ENCODE measurements around the gene SUSD1.

Gene SUSD1

DNA sequence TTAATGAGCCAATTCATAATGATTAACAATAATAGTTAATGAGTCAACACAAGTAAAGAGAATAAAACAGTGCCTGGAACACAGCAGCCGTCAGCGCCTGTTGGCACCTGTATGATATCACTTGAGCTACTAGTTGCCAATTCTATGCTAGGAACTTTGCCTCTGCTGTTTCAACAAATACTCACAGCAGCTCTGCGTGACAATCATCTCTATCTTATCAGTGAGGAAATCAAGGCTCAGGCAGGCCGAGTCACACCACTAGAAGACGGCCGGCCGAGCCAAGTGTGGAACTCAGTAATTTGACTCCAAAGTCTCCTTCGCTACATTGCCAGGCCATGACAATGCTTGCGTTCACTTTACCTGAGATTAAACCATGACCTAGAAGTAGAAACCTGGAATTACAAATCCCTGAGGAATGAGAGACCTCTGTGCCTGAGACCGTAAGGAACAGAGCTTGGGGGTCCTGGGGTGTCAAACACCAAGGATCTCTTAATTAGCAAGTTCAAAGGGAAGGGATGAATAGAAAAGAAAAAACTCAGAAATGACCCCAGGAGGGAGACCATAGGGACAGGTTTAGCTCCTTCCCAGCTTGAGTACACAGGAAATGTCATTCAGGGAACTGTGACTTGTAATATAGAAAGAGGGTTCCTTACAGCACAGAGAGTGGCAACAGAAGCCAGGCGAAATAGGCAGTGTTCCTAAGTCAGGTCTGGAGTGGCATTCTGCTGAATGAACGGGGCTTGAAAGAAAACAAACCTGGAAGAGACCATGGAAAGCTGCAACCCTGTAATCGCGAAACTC lies 109.1 kb downstream of the SUSD1 start:
- no peak for DNase-seq (ENCODE audit: low read depth)

- DNase-seq (ENCODE audit: low read depth): no peak
Observed at GRCh38 chr9:112064871-112065270, 110.2 kb downstream of the SUSD1 start.

DNA sequence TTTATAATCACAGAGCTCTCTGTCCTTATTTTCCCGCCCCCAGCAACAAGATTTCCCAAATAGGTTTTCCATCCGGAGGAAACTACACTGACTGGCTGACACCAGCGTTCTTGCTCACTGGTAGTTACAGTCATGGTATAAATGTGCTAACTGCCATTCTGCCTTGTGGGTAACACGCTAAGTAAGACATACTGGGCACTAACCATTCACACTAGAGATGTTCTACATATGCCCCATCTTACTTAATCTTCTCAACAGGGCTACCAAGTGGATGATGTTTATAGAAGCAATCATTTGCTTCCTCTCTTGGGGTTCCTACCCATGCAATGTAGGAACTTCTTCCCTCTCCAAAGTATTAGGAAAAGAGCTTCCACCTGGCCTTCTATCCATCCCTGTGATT lies 111.5 kb downstream of the SUSD1 start:
- no peak for DNase-seq (ENCODE audit: low read depth)

DNA sequence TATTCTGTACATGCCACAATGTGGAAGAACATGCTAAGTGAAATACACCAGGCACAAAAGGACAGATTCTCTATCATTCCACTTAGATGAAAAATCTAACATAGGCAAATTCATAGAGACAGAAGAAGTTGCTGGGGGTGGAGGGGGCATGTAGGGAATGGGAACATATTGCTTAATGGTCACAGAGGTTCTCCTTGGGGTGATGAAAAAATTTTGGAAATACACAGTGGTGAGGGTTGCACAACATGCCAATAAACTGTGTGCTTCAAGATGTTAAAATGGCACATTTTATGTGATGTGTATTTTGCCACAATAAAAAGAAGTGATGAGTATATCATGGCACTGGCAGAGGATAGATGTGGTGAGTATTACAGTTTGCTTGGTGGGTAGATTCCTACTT lies 111.9 kb downstream of the SUSD1 start:
- DNase-seq (ENCODE audit: low read depth): no peak

- no peak for DNase-seq (ENCODE audit: low read depth)
Observed at GRCh38 chr9:112061152-112061740, 113.9 kb downstream of the SUSD1 start.

GRCh38 chr9:112059966-112060320 lies 115.2 kb downstream of the SUSD1 start:
- DNase-seq (ENCODE audit: low read depth): no peak

DNA sequence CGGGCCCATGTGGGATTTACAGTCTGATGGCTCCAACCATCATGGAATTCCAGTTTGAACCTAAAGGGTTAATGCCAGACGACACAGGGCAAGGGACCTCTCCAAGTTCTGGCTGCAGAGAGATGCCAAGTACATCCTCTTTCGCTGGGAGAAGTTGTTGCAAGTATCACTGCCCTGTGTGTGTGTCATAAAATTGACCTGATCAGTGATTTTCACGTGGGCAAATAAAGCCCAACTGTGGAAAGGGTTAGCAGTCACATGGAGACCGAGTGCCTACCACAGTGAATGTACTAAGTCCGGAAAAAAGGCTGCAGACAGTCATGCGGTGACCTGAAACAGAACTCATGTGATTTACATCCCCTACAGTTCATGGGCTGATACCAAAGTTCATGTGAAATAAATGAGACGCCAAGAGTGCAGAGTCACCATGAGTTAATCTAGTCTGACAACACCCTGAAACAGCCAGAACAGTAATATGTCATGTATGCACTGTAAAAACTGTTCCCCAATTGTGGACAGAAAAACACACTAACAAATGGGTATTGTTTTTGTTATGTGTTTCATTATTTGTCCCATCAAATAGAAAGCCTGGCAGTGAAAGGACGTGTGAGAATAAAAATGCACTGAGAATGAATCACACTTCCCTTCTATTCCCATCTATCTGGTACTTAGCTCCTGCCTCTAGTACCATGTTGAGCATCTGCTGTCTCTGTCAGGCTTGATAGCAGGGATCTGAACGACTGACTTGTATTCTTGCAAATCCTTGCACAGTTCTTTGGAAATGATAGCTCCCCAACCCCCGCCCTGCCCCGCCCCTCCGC lies 115.7 kb downstream of the SUSD1 start:
- DNase-seq (ENCODE audit: low read depth): no peak

DNA sequence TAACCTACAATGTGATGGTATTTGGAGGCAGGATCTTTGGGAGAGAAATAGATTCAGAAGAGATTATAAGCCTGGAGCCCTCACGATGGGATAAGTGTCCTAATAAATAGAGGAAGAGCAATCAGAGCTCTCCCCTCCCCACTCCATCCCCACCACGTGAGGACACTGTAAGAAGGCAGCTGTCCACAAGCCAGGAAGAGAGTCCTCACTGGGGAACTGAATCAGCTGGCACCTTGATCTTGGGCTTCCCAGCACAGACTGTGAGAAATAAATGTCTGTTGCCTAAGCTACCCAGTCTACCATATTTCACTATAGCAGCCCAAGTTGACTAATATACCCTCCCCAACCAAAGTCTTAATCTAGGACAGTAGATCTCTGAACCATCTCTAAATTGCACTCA lies 118.1 kb downstream of the SUSD1 start:
- no peak for DNase-seq (ENCODE audit: low read depth)

GRCh38 chr9:112054916-112055315 lies 120.2 kb downstream of the SUSD1 start:
- DNase-seq (ENCODE audit: low read depth): no peak

GRCh38 chr9:112051812-112052211 lies 123.3 kb downstream of the SUSD1 start:
- no peak for DNase-seq (ENCODE audit: low read depth)

- no peak for DNase-seq (ENCODE audit: low read depth)
Observed at GRCh38 chr9:112050544-112051475, 124.3 kb downstream of the SUSD1 start.

DNA sequence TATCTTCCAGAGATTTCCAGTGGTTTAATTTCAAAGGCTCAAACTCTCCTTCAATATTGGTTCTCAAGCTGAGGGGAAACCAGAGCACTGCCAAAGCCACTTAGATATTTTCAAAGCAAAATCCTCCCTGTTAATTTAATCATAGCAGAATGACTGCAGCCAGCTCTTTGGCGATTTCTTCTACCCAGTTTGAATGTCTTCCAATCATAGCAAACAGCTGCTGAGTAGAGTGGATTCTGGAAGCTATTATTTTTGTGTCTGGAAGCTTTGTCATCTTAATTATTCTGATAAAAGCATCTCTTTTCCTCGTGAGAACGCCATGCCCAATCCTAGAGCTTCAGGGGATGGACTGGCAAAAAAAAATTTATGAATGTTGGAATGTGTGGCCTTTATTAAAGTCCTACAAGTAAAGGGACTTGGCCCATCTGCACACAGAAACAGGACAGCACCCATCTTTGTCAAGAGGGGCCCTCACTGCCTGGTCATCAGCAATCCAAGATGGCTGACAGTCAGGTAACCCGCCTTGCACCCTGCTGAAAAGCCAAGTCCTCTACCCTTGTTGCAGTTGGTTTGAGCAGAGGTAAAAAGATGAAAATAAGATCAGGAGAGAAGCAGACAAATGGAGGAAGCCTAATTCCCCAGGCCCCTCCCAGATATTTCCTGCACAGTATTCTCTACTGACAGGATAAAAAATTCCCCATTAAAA lies 125.1 kb downstream of the SUSD1 start:
- no peak for DNase-seq (ENCODE audit: low read depth)

DNA sequence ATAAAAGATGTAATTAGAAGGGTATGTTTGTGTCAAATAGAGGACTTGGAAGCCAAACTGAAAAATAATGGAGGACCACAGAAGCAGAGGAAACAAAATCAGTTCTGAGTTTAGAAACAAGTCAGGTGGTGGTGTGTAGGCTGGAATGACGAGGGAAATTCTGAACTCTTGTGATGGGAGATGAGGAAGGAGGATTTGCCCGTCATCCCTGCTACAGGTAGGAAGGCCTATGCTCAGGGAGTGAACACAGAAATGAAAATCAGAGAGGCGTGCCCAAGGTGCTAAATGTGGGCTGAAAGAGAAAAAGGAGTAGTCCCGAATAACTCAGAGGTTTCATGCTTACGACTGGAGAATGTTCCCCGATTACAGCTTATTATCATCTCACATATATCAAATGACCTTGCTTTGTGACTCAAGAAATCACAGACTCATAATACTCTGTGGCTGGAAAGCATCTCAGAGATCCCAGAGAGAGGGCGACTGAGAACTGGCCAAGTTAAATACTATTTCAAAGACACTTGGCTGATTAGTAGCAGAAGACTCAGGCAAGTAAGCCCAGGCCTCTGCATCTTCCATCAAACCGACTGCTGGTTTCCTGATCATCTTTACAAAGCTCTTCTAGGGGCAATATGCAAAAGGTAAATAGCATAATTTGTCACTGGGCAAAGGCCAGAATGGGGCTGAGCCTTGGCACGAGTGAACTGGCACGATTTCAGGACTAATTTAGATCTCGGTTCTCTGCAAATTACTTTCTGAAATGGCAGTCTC lies 126.0 kb downstream of the SUSD1 start:
- DNase-seq (ENCODE audit: low read depth): no peak

DNA sequence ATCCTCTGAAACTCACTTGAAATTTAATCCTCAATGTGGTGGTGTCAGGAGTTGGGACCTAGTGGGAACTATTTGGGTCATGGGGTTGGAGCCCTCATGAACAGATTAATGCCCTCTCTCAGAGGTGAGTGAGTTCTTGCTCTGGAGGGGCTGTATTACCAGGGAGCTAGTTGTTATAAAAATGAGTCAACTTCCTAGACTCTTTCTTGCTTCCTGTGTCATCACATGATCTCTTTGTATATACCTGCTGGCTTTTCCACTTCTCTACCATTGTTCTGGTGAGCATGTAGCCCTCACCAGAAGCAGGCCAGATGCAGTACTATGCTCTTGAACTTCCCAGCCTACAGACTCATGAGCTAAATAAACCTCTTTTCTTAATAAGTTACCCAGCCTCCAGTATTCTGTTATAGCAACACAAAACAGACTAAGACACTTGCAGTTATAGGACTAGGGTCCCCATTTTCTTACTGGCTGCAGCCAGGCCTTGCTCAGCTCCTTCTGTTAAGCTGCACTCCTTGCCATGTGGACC lies 127.5 kb downstream of the SUSD1 start:
- DNase-seq (ENCODE audit: low read depth): no peak

DNA sequence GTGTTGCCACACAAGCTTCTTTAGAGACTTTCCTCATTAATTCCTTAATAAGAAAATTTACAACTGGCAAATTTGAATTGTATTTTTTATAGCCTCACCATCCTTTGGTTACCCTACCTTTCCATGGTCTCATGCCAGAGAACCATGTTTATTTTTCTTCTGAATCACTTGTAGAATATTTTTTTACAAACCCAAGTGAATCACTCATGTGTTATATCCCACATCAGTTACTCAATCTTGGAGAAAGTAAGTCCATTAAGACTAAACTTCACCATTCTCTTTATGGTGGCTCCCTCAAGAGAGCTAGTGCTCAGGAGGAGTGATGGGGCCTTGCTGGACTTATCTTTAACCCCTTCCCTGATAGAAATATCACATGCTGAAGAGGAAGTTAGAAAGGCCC lies 128.9 kb downstream of the SUSD1 start:
- no peak for DNase-seq (ENCODE audit: low read depth)

- no peak for DNase-seq (ENCODE audit: low read depth)
Observed at GRCh38 chr9:112044881-112045280, 130.2 kb downstream of the SUSD1 start.

DNA sequence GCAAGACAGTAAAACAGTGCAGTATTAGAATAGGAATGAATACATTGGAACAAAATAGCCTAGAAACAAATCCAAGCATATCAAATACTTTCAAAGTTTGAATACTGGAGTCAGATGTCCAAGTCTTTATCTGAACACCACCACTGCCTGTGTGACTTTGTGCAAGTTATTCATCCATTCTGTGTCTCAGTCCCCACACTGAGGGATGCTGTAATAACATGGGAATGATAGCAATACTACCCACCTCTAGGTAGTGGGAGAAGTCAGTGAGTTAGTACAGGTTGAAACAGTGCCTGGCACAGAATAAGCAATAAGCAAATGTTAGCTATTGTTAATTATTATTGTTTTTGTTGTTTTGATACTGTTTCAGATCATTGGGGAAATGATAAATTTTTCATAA lies 130.9 kb downstream of the SUSD1 start:
- DNase-seq (ENCODE audit: low read depth): no peak

DNA sequence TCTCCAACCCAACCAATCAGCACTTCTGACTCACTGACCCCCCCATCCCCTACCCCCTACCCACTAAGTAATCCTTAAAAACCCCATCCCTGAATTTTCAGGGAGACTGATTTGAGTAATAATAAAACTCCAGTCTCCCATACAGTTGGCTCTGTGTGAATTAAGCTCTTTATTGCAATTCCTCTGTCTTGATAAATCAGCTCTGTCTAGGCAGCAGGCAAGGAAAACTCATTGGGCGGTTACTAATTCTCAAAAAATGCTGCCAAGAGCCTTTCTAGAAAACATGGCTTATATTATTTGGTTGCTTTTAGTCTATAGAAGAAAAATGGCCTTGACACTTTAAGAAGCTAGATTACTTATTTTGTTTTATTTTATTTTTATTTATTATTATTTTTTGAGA lies 131.7 kb downstream of the SUSD1 start:
- no peak for DNase-seq (ENCODE audit: low read depth)

- DNase-seq (ENCODE audit: low read depth): no peak
Observed at GRCh38 chr9:112042769-112043168, 132.3 kb downstream of the SUSD1 start.

DNA sequence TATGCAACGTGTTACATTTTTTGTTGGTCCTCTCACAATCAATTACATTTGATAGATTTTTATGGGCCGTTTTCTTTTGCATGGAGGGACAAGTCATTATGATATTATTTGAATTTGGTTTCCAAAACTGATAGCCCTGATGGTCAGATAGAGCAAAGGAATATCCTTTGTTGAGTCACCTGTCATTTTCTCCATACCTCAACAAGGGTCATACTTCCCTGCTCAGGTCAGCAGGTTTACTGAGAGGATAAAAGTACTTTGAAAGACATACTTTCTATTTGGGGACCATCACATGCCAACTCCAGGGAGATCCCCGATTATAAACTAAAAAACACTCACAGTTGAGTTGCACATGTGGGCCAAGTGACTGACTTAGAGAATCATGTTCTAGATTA lies 132.9 kb downstream of the SUSD1 start:
- no peak for DNase-seq (ENCODE audit: low read depth)
